ENCODE measurements around the gene IL1RAPL1.

- TF ChIP-seq YY1 (IDR thresholded peaks at IDR 0.05; ENCODE audit: insufficient read depth, insufficient read length), result no peak
- TF ChIP-seq ZNF274 (IDR thresholded peaks at IDR 0.05; ENCODE audit: low read depth, low read length), result no peak
Measured at GRCh38 chrX:29911673-29912072, 1324.4 kb downstream of the IL1RAPL1 start.

All from NT2/D1 (cell line).